ENCODE results near the gene DEFB131B.
"Not testable (repeated sequence)": the region's sequence is repeated elsewhere in the genome, so short reads cannot be mapped to it uniquely, and the experiment has no call there.

The DEFB131B gene, protein sequence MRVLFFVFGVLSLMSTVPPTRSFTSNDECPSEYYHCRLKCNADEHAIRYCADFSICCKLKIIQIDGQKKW

DNA sequence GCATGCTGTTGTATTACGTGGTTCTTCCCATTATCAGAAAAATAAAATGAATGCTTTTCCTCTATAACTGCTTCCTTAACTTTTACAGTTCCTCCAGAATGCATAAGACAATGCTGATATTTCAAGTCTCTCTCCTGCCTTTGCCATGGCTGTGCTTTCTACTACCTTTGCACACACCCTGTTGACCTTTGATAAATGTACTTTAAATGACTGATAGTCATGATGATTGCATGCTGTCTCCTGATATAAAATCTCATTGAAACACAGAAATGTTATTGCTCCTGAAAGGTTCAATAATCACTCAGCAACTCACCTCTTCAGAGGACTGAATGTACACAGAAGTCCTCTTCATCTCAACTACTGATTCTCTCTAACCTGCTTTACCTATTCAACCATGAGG, at the start of gene DEFB131B:
Gene DEFB131B, plus strand, starts transcription at position 395 of the 400 bp plus-strand sequence. Its CDS starts 0 bp downstream, at position 395.
- not testable (repeated sequence) for H3K4me3 ChIP-seq (ENCODE audit: low read depth, low read length)

DNA sequence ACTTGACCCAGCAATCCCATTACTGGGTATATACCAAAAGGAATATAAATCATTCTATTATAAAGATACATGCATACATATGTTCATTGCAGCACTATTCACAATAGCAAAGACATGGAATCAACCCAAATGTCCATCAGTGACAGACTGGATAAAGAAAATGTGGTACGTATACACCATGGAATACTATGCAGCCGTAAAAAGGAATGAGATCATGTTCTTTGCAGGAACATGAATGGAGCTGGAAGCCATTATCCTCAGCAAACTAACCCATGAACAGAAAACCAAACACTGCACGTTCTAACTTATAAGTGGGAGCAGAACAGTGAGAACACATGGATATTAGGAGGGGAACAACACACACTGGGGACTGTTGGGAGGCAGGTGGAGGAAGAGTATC, 49.0 kb upstream of the DEFB131B start:
- H3K4me3 ChIP-seq (ENCODE audit: low read depth, low read length) = not testable (repeated sequence)

DNA sequence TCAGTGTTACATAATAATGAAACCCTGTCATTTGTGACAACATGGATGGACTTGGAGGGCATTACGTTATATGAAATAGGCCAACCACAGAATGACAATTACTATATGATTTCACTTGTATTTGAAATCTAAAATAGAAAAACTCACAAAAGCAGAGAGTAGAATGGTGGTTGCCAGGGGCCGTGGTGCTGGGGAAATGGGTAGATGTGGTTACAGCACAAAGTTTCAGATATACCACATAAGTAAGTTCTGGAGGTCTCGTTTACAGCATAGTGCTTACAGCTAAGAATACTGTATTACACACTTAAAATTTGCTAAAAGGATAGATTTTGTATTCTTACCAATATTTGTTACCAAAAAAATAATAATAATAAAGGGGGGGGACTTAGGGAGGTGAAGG, 48.6 kb upstream of the DEFB131B start:
- H3K4me3 ChIP-seq (ENCODE audit: low read depth, low read length) = not testable (repeated sequence)

DNA sequence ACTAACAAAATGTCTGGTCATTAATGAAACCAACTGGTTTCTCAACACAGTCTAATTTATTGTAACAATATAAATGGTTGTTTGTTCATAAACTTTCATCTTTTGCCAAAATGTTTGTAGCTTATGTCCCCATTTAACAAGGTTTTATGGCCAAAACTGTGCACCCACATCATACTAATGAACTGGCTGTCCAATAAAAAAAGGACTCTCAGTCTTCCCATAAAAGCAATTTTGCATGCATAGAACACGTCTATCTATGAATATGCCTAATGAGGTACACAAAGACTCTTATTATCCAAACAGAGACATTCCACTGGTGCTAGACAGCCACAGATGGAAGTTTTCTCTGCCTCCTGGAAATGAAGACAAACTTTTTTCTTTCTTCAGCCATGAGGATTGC, 45.4 kb upstream of the DEFB131B start, which contains the start of gene DEFB108B:
Gene DEFB108B, plus strand, starts transcription at position 390 of the 400 bp plus-strand sequence. Its CDS starts 0 bp downstream, at position 390.
- H3K4me3 ChIP-seq (ENCODE audit: low read depth, low read length) = not testable (repeated sequence)

DNA sequence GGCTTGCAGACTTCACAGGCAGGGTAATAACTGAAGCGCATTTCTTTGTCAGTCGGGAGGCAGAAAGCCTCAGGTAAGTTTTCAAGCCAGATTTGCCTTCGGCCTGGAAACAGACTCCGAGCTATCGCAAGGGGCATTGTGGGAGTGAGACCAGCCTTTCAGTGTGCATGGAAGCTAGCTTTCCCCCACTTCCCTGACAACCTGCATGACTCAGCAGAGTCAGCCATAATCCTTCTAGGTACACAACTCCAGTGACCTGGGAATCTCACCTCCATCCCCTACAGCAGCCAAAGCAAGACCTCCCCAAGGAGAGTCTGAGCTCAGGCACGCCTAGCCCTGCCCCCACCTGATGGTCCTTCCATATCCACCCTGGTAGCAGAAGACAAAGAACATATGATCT, 35.5 kb upstream of the DEFB131B start:
- not testable (repeated sequence) for H3K4me3 ChIP-seq (ENCODE audit: low read depth, low read length)

DNA sequence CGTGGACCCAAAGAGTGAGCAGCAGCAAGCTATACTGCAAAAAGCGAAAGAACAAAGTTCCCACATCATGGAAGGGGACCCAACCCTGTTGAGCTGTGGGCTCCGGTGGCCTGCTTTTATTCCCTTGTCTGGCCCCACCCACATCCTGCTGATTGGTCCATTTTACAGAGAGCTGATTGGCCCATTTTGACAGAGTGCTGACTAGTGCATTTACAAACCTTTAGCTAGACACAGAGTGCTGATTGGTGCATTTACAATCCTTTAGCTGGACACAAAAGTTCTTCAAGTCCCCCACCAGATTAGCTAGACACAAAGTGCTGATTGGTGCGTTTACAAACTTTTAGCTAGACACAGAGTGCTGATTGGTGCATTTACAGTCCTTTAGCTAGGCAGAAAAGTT, 34.9 kb upstream of the DEFB131B start:
- not testable (repeated sequence) for H3K4me3 ChIP-seq (ENCODE audit: low read depth, low read length)

DNA sequence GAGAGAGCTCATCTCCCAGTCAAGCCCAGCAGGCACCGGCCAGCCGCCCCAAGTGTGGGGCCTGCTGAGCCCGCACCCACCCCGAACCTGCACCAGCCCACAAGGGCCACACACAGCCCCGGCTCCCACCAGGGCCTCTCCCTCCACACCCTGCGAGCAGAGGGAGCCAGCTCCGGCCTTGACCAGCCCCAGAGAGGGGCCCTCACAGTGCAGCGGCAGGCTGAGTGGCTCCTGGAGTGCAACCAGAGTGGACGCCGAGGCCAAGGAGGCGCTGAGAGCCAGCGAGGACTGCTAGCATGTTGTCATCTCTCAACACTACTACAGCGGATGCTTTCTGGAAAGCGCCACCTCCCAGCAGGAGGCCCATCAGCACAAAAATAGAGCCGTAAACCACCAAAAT, 34.4 kb upstream of the DEFB131B start:
- no peak overlapping the region for H3K4me3 ChIP-seq (ENCODE audit: low read depth, low read length)

DNA sequence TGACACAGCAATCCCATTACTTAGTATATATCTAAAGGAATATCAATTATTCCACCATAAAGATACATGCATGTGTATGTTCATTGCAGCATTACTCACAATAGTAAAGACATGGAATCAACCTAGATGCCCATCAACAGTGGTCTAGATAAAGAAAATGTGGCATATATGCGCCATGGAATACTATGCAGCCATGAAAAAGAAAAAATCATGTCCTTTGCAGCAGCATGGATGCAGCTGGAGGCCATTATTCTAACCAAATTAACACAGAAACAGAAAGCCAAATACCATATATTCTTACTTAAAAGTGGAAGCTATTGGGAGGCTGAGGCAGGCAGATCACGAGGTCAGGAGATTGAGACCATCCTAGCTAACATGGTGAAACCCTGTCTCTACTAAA, 24.4 kb upstream of the DEFB131B start:
- not testable (repeated sequence) for H3K4me3 ChIP-seq (ENCODE audit: low read depth, low read length)

DNA sequence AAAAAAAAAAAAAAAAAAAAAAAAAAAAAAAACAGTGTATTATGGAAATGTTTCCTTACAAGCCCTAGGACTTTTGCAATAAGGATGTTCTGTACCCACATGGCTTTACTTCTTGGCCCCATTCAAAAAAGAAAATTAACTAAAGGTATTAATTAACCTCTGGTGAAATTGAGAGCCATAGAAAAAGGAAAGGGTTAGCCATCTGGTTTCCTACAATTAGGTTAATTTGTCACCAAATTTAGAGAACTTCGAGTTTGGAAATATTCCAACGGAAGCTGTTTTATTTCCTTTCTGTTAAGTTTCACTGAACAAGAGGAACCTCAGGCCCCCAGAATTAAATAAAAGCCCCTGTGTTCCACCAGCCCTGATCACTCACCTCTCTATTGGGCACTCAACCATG, 22.4 kb upstream of the DEFB131B start:
- H3K4me3 ChIP-seq (ENCODE audit: low read depth, low read length) = not testable (repeated sequence)

DNA sequence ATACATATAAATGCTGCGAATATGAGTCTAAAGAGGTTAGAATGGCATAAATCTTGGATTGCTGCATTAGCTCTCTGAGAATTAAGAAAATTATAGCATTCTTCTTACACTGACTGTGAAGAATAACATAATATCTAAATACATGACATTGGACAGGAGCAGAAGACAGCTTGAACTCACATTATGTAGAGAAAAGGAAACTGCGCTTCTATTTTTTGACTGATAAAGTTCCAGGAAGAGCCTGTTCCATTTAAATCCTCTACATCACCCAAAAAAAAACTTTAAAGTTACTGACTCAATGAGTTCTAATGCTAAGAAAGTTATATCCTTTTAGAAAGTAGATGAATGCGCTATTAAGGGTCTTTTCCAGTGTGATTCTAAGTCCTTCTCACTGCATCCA, 17.4 kb upstream of the DEFB131B start:
- H3K4me3 ChIP-seq (ENCODE audit: low read depth, low read length) = not testable (repeated sequence)

DNA sequence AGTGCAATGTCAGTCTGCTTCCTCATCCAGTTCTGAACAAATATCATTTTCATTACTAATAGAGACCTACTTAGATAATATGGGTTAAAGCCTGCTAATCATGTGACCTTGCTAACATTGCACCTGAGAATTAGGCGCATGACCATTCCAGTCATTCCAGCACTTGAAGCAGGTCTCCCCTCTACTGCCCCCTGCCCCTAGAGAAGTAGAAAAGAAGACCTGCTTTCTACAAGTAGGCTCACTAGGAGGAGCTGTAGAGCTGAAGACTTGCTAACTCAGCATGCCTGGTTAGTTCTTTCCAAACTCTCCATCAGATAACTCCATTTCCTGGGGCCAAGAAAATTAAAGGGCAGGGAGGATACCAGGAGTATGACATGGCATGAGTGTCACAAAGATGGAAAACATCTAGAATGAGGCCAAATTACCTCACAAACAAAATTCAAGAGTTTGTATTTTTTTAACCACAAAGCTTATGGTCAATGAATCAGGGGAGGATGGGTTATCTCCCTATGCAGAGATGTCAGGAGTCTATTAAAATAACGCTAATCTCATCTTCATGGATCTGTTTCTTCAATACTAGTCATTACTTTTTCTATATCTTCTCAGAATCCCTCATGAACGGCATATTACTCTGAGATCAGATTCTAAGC, 14.2 kb upstream of the DEFB131B start:
- not testable (repeated sequence) for H3K4me3 ChIP-seq (ENCODE audit: low read depth, low read length)

DNA sequence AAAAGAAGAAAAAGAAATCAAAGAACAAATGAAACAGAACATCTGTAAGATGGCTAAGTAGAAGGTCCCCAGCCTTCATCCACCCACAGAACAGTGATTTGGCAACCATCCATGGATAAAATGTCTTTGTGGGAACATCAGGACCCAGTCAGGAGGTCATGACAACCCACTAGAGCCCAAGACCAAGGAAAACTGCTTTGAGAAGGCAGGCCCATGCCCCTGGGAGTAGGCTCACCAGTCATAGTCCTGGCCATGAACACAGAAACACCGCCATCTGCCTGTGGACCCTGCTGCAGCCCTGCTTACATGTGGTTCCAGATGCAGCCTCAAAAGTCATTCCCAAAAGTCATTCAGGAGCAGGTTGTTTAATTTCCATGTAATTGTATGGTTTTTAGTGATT, 11.0 kb upstream of the DEFB131B start:
- not testable (repeated sequence) for H3K4me3 ChIP-seq (ENCODE audit: low read depth, low read length)

DNA sequence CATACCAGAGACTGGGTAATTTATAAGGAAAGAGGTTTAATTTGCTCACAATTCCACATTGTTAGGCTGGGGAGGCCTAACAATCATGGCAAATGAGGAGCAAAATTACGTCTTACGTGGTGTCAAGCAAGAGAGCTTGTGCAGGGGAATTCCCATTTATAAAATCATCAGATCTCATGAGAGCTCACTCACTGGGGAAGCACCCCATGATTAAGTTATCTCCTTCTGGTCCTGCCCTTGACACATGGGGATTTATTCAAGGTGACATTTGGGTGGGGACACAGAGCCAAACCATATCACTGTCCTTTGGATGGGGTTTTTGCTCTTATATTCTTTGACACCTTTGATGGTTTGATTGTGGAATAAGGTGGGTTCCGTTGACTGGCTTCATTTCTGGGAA, 8.3 kb upstream of the DEFB131B start:
- H3K4me3 ChIP-seq (ENCODE audit: low read depth, low read length) = not testable (repeated sequence)

DNA sequence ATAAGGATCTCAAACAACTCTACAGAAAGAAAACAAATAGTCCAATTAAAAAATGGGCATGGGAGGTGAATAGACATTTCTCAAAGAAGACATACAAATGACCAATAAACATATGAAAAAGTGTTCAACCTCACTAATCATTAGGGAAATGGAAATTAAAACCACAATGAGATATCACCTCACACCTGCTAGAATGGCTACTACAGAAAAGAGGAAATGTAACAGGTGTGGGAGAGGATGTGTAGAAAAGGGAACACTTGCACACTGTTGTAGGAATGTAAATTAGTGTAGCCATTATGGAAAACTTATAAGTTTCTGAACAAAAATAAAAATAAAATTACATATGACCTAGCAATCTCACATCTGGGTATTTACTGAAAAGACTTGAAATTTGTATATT, 7.6 kb upstream of the DEFB131B start:
- H3K4me3 ChIP-seq (ENCODE audit: low read depth, low read length) = not testable (repeated sequence)

DNA sequence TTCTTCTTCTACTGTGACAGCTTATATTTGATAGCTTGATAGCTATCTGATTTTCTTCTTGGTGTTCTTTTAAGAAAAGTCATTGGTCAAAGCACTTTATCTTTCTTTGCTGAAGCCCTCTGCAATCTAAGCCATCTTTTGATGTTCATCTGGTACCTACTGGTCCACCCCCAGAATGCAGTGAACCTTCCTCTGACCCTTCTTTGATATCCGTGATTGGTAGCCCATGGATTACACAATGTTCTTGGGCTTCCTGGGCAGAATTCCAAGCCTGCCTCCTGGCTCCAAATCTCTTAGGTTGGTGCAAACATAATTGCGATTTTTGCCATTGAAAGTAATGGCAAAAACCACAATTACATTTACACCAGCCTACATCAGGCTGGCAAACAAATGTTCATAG, 2.0 kb upstream of the DEFB131B start:
- H3K4me3 ChIP-seq (ENCODE audit: low read depth, low read length) = not testable (repeated sequence)

DNA sequence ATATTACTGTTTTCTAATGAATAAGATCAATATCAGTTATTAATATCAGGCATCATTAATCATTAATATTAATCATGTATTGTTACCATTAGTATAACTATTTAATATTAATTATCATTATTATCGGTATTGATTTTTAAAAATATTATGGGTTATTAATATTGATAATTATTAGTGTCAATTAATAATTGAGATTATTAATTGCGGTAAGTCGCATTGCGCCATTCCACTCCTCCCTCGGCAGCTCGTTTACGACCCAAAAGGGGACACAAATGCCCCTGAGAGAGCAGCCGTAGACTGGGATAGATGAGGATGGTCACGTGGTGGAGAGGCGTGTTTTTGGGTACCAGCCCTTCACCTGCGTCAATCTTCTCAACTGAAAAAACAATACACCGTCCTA, 7.6 kb downstream of the DEFB131B start:
- not testable (repeated sequence) for H3K4me3 ChIP-seq (ENCODE audit: low read depth, low read length)

DNA sequence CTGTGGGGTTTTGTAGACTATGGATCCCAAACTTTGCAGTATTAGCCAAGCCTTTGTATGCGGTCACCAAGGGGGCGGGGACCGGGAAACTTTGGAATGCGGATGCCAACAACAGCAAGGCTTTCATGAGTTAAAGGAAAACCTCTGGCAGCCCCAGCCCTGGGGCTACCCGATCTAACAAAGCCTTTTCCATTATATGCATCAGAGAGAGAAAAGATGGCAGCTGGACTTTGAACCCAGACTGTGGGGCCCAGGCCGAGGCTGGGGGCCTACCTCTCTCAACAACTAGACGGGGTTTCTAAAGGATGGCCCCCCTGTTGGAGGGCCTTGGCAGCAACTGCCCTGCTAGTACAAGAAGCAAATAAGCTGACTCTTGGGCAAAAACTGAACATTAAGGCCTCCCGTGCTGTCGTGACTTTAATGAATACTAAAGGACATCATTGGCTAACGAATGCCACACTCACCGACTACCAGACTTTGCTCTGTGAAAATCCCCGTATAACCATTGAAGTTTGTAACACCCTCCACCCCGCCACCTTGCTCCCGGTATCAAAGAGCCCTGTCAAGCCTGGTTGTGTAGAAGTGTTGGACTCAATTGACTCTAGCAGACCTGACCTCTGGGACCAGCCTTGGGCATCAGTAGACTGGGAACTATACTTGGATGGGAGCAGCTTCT, 10.2 kb downstream of the DEFB131B start:
- not testable (repeated sequence) for H3K4me3 ChIP-seq (ENCODE audit: low read depth, low read length)

DNA sequence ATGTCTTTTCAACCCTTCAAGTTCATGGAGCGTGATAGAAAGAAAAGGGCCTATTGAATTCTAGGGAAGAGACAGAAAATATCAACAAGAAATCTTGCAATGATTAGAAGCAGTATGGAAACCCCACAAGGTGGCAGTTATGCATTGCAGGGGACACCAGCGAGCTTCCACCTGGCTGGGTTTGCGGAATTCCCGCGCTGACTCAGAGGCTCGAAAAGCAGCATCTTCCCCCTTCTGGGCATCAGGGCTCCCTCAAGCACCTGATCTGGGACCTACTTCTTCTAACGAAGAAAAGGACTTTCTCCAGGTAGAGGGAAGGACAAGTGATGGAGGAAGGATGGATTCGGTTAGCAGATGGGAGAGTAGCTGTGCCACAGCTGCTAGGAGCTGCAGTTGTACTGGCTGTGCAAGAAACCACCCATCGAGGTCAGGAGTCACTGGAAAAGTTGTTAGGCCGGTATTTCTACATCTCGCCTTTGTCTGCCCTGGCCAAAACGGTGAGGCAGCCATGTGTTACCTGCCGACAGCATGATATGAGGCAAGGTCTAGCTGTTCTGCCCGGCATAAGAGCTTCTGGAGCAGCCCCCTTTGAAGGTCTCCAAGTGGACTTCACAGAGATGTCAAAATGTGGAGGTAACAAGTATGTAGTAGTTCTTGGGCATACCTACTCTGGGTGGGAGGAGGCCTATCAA, 11.1 kb downstream of the DEFB131B start:
- H3K4me3 ChIP-seq (ENCODE audit: low read depth, low read length) = not testable (repeated sequence)

DNA sequence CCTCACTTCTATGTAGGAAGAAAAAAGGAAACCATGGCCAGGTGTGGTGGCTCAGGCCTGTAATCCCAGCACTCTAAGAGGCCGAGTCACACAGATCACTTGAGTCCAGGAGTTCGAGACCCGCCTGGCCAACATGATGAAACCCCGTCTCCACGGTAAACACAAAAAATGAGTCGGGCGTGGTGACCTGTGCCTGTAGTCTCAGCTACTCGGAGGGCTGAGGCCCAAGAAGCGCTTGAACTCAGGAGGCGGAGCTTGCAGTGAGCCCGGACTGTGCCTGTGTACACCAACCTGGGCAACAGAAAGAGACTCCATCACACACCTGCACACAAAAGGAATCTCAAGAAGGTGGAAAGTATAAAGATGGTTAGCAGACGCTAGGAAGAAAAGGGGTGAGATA, 17.7 kb downstream of the DEFB131B start:
- H3K4me3 ChIP-seq (ENCODE audit: low read depth, low read length) = no peak overlapping the region

DNA sequence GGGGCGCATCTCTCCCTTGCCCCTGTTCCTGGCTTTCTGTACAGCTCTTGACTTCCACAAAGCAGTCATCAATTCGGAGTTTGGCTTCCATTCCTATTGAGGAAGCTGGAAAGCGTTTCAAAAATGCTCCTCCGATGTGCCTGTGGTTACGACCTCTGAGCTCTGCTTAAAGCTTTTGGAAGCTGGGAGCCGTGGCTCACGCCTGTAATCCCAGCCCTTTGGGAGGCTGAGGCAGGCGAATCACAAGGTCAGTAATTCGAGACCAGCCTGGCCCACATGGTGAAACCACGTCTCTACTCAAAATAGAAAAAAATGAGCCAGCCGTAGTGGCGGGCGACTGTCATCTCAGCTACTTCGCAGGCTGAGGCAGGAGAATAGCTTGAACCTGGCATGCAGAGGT, 22.9 kb downstream of the DEFB131B start:
- H3K4me3 ChIP-seq (ENCODE audit: low read depth, low read length) = not testable (repeated sequence)

DNA sequence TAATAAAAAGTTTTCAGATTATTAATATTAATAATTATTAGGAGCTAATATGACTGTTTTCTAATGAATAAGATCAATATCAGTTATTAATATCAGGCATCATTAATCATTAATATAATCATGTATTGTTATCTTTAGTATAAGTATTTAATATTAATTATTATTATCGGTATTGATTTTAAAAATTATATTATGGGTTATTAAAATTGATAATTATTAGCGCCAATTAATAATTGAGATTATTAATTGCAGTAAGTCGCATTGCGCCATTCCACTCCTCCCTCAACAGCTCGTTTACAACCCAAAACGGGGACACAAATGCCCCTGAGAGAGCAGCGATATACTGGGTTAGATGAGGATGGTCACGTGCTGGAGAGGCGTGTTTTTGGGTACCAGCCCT, 30.0 kb downstream of the DEFB131B start:
- no peak overlapping the region for H3K4me3 ChIP-seq (ENCODE audit: low read depth, low read length)

DNA sequence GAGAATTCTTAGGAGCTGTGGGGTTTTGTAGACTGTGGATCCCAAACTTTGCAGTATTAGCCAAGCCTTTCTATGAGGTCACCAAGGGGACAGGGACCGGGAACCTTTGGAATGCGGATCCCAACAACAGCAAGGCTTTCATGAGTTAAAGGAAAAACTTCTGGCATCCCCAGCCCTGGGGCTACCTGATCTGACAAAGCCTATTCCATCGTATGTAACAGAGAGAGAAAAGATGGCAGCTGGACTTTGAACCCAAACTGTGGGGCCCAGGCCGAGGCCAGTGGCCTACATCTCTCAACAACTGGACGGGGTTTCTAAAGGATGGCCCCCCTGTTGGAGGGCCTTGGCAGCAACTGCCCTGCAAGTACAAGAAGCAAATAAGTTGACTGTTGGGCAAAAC, 32.5 kb downstream of the DEFB131B start:
- H3K4me3 ChIP-seq (ENCODE audit: low read depth, low read length) = not testable (repeated sequence)

Data from iPS-11a (cell line).